PC-3 (cell line): ENCODE data around the gene EDAR.

Experiments
- CTCF ChIP-seq: fragments of 300-600 bp; sonication (generic); conservative IDR thresholded peaks from 2 replicates; pipeline ENCODE4 v1.5.1; 2017; ENCODE audit warnings: antibody characterized with exemption, low read depth, mild to moderate bottlenecking, low read length
- EZH2 ChIP-seq: fragments of 300-600 bp; sonication (generic); IDR thresholded peaks from one replicate; pipeline ENCODE4 v1.6.1; 2017; ENCODE audit warnings: antibody characterized with exemption, mild to moderate bottlenecking, low read length; ENCODE audit not compliant: unreplicated experiment

GRCh38 chr2:108947271-108947907 lies 41.6 kb downstream of the EDAR start:
- TF ChIP-seq CTCF (no peak), EZH2 (no peak)
